HuH-7 (cell line): ENCODE results near the gene ARHGEF4.

Experiments used
- DNase-seq: peaks from one replicate; pipeline ENCODE4 v3.0.0; 2011; ENCODE audit warnings: low spot score

Gene ARHGEF4

DNA sequence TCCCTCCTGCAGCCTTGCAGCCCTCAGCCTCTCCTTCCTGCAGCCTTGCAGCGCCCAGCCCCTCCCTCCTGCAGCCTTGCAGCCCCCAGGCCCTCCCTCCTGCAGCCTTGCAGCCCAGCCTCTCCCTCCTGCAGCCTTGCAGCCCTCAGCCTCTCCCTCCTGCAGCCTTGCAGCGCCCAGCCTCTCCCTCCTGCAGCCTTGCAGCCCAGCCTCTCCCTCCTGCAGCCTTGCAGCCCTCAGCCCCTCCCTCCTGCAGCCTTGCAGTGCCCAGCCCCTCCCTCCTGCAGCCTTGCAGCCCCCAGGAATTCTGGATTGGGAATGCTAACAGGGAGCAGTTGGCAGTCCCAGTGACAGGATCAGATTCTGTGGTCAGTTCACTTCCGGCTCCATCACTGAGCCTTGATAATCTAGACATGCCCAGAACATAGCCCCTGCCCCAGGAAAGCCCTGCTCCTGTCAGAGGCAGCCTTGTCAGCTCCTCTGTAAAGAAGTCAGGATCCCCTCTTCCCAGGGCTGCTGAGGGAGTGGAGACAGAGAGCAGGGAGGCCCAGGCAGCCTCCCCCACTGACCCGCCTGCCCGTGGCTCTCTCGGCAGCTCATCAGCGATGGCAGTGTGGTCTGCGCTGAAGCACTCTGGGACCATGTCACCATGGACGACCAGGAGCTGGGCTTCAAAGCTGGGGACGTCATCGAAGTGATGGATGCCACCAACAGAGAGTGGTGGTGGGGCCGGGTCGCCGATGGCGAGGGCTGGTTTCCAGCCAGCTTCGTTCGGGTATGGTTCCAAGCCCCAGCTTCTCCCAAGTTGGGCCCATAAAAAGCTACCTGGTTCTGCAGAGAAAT, 201.8 kb downstream of the ARHGEF4 start:
- no peak for DNase-seq

DNA sequence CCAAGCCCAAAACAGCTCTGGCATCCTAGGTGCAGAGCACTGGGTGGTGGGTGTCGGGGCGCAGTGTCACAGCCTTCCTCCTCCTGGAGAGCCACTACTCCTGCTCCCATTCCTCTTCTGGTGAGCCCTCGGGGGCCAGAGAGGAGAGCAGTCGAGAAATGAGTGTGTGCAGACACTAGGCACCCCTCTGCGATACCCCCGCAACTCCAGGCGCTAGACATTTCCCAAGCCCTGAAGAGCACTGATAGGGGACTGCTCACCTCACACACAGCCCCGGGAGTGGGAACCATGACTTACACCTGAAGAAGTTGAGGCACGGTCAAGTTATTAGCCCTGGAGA, 202.4 kb downstream of the ARHGEF4 start:
- no peak for DNase-seq

DNA sequence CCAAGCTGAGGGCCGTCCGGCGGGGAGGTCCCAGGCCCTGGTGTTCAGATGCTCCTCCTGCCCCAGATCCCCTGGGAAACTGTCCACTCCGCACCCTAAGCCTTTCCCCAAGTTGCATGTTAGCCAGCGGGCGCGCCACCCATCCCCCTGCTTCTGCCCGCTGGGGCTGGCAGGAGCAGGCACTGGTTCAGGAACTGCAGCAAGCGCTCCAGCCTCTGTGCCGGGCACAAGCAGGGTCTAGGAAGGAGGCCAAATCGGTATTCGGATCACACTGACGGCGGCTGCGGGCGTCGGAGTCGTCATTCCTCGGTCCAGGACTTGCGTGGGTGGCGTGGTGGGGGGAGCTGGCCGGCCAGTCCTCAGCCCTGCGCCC, 202.8 kb downstream of the ARHGEF4 start:
- no peak for DNase-seq

DNA sequence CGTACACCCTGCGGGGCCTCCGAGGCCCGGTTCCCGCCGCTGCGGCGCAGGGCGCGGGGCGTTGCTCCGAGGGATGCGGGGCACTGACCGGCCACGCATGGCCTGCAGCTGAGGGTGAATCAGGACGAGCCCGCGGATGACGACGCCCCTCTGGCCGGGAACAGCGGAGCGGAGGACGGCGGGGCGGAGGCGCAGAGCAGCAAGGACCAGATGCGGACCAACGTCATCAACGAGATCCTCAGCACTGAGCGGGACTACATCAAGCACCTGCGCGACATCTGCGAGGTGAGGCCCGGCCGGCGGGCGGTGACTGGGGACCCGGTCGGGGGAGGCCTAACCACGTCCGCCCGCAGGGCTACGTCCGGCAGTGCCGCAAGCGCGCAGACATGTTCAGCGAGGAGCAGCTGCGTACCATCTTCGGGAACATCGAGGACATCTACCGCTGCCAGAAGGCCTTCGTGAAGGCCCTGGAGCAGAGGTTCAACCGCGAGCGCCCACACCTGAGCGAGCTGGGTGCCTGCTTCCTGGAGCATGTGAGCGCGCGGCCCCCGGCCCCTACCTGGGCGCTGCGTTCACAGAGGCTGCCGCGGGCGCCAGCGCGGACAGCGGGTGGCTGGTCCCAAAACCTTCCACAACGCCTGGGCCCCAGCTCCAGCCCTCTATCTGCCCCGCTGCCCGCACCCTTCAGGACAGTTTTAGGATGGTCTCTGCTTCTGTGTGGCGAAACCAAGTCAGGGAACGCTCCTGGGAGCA, 203.4 kb downstream of the ARHGEF4 start:
- no peak for DNase-seq

DNA sequence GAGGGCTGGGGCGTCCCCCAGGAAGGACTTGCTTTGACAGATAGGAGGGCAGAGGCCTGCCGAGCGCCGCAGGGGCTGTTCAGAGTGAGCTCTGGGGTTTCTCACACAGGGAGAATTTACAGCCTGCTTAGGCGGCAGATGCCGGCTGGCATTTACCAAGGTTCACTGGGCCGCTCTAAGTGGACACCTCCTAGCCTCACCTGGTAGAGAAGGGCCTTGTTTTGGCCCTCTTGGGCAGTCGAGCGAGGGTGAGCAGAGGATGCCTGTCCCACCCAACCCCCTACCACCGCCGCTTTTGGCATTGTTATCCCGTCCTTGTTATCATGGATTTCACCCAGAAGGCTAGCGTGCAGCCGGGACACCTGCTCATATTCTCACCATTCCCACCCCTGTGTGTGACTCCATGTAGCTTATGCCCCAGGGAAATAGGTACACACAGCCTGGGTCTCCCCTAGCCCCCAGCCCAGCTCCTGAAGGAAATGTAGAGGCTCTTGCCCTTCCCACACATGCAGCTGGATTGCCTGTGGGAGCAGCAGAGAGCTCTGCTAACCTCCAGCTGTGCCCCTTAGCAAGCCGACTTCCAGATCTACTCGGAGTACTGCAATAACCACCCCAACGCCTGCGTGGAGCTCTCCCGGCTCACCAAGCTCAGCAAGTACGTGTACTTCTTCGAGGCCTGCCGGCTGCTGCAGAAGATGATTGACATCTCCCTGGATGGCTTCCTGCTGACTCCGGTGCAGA, 204.1 kb downstream of the ARHGEF4 start:
- no peak for DNase-seq

DNA sequence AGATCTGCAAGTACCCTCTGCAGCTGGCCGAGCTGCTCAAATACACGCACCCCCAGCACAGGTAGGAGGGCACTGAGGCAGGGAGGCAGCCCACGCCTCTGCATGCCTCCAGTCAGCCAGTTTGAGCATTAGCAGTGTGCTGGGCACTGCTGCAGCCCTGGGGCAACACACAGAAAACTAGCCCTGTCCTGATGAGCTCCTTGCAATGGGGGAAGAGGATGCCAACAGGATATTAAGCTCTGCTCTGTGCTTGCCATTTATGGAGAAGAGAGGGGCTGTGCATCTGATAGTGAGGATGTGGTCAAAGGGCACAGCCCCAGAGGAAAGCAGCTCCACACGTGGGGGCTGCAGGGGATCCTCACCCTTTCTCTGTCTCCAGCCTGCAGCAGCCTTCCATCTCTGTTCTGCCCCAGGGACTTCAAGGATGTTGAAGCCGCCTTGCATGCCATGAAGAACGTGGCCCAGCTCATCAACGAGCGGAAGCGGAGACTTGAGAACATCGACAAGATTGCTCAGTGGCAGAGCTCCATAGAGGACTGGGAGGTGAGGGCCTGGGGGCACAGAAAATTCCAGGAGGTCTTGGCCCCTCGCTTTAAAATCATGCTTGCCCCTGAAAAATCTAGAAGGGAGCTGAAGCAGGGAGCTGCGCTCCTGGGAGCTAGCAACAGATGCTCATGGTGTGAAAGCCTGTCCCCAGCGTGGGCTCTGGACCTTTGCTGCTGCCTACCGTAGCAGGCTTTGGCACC, 204.9 kb downstream of the ARHGEF4 start:
- no peak for DNase-seq

DNA sequence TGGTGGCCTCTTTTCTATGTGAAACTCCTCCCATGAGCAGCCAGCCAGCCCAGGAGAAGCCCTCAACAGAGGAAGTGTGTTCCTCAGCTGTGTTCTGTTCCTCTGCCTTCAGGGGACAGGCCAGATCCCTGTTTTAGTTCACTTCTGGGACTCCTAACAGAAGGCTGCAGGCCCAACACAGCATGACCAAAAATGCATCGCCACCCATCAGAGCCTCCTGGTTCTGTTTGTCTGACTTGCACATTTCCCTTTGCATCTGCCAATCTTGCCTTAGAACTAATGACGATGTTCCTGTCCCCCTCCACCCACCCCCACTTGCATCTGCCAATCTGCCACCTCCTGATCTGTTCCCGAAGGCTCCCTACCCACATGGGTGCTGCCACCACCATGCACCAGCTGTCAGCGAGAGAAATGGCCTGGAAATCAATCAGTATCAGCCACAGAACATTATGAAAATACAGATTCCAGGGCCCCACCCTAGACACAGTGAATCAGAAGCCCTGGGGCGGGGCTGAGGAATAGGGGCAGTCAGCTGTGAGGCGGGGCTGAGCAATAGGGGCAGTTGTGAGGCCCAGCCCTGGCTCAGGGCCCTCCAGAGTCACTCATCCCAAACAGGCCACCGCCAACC, 205.5 kb downstream of the ARHGEF4 start:
- no peak for DNase-seq

DNA sequence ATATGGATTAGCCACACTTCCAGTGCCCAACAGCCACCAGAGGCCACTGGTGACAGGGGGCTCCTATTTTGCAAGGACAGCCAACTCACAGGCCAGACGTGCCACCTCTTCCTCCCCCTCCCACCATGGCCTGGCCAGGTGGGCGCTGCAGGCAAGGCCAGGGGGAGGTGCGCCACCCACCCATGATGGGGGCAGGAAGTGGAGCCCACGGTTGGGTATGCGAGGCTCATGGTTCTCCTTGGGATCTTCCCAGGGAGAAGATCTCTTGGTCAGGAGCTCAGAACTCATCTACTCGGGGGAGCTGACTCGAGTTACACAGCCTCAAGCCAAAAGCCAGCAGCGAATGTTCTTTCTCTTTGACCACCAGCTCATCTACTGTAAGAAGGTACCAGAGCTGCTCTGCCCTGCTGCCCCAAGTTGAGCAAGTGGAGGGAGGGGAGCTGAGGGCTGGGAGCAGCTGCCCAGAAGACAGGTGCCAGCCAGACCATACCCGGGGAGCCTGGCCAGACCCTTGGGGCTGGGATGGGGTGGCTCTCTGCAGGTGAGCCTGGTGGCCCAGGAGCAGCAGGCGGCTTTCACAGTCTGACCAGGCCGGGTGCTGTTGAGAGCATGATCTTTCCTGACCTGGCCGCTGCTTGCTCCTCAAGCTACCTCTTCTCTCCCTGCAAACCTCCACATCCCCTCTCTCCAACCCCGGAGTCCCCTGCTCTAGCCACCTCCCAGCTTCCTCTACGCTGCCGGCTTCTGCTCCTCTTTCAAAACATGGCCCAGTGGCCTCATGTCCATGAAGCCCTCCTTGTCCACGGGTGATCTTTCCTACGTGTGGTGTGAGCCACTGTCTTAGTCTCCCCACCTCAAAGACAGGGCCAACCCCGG, 206.7 kb downstream of the ARHGEF4 start:
- no peak for DNase-seq

DNA sequence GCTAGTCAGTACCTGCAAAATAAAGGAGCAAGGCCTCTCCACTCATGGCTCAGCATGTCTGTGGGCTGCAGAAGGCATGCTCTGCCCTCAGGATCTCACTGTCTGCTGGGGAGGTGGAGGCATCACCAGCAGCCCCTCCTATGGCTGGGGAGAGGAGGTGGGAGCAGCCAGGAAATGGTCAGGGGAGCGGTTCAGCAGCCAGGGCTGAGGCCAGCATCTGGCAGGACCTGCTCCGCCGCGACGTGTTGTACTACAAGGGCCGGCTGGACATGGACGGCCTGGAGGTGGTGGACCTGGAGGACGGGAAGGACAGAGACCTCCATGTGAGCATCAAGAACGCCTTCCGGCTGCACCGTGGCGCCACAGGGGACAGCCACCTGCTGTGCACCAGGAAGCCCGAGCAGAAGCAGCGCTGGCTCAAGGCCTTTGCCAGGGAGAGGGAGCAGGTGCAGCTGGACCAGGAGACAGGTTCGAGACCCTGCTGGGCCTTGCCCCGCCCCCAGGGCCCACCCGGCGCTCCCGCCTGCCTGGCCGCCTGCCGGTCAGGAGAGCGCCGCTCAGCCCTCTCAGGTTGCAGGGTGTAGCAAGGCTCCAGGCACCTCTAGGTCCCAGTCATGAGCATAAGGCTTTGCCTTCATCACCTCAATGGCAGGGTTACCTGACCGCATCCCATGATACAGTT, 207.5 kb downstream of the ARHGEF4 start:
- DNase-seq = no peak

DNA sequence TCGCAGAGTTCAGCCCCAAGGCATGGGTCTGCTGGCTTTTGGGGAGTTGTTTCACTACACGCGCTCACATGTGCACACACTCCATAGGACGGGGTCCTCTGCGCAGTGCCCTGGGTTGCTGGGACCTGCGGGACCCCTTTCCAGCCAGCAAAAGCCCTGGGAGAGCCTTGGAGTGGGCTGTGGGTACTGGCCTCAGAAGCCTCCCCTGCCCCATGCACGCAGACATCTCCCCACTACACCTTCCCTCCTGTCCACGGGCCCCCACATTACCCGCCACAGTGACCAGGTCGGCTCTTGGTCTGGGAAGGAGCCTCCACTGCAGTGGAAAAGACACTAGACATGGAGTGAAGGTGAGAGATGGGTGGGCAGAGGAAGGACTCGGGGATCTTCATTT, 208.0 kb downstream of the ARHGEF4 start:
- no peak for DNase-seq

DNA sequence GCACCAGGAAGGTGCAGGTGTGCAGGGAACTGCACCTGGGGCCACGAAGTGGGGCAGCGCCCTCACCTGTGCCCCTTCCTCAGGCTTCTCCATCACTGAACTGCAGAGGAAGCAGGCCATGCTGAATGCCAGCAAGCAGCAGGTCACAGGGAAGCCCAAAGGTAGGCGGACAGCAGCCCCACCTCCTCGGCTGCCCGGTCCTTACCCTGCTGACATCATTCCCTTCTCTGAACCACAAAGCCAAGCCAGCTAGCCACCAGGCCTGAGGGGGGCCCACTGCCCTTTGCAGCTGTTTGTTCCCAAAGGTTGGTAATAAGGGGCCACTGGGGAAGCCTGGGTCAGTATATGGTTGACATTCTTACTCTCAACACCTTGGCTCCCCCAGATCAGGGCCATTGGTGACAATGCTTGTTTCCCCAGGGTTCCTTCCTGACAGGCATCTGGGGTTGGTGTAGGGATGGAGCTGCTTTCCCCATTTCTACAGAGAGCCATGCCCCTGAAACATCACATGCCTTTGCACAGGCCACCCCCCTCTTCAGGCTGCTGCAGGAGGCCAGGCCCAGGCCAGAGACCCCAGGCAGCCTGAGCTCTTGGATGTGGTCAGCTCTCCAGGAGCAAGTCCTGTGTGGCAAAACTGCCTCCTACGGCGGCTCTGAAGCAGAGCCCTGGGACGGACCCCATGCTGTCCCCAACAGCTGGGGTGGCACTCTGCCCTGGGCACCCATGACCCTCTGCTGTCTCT, 208.7 kb downstream of the ARHGEF4 start:
- no peak for DNase-seq

DNA sequence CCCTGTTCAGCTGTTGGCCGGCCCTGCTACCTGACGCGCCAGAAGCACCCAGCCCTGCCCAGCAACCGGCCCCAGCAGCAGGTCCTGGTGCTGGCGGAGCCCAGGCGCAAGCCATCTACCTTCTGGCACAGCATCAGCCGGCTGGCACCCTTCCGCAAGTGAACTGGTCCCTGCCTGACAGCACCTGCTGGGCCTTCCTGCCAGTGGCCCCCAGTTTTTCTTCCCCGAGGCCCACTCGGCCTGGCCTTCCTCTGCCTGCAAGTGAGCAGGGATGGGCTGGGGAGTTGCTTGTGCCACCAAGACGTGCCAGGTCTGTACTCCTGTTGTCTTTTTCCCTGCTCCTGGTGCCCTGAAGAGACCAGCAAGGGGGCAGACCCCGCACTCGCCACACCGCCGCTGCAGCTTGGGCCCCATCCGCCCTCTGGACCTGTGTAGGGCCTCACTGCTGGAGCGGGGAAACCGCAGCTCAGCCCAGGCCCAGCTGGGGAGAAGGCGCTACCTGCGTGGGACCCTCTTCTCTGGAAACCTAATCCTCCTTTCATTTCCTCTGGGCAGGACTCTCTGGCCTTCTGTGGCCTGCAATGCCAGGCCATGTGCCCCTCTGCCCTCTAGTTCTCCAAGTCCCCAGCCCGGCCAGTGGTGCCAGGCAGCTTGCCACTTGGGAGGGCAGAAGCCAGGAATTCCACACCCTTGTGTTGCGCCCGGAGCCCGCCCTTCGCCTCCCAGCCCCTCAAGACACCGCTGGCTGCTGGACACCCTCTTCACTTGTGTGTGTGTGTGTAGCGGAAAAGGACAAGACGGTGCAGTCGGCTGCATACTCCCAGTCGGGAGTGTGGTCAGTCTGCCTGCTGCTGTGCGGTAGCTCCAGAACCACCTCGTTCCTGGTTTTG, 209.6 kb downstream of the ARHGEF4 start:
- DNase-seq = no peak

DNA sequence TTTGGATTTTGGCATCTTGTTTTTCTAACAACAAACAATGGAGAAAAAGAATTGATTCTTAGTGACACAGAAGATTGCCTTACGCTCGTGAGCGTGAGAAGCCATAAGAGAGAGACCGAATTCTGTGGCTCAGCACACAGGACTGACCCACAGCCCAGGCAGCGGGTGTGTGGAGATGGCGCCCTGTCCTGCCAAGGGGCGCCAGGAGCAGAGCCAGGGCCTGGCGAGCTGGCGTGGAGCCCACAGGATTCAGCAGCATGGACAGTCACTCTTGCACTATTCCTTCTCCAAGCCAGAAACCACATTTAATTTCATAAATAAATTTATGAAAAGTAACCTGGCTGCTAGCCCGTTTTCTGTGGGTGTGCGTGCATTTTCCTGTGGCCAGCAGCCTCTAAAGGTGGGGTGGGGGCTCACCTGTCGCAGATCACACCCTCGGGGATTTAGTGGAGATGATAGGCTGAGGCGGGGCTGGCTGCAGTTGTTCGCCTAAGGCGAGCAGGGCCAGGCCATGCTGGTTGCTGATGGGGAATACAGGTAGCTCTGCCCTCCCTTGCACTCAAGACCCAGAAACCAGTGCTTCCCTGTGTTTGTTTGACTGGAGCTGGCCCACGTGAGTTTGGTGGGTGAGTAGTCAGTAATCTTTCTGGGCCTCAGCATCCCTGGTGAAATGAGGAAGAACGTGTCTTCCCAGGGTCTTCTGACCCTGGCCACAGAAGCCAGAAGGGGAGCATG, 210.4 kb downstream of the ARHGEF4 start:
- no peak for DNase-seq

DNA sequence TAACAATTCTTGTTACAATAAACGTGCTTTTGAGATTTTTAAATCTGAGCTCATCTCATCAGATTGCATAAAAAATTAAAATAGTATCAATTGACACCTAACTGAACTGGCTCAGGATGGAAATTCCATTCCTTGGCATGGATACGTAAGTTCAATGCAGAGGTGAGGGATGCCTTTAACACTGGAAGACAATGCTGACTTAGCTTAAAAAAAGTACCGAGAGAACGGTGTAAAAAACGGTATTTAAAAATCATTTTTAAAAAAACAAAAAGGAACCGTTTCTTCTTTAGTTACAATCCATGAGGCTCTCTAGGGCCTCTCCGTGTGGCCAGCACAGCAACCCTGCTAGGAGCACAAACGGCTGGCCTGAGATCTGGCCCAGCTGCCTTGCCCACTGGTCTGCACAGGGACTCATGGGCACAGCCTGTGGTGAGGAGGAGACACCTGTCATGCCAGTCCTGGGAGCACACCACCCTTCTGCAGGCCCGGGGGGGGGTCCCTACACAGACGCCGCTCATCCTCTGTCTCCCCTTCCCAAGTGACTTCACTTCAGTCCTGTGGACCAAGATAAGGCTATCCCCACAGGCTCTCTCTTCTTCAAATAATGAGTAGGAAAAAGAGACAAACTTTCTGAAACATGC, 211.3 kb downstream of the ARHGEF4 start:
- DNase-seq = no peak

DNA sequence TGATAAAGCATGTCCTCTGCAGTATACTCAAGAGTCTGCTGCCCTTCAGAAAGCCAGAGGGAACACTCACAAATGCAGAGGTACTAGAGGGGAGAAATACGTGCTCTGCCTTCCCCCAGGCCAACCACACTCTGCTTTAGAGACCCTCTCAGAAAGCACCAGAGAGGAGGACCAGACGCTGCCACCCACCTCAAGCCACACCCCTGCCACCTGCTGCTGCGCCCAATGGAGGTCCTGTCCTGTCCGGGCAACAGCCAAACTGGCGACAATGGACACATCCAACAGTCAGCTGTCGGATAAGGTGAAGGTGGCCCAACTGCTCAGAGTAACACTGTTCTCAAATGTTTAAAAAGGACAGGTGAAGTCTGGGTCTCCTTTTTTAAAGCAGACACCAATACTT, 211.9 kb downstream of the ARHGEF4 start:
- no peak for DNase-seq

DNA sequence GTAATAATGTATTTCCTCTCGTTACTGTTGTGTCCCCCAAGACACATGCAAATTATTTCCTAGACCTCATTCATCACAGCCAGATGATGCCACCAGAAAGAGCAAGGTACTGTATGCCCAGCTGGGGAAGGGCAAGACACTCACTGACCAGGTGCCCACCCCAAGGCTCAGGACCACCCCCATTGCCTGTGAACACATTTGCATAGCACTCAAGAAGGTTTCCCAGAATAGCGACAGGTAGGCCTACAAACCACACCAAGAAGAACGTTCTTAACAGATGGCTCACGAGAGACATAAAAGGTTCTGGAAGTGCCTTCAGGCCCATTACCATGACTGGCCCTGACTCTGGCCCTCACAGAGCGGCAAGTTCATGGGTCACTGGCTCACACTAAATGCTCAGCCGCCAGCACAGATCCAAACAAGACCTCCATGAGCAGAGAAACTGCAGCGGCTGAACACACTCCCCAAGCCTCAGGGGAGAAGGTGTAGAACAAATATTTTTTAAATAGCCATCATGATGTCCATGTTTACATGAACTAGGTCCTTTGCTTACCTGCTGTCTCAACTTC, 212.5 kb downstream of the ARHGEF4 start:
- DNase-seq = no peak

DNA sequence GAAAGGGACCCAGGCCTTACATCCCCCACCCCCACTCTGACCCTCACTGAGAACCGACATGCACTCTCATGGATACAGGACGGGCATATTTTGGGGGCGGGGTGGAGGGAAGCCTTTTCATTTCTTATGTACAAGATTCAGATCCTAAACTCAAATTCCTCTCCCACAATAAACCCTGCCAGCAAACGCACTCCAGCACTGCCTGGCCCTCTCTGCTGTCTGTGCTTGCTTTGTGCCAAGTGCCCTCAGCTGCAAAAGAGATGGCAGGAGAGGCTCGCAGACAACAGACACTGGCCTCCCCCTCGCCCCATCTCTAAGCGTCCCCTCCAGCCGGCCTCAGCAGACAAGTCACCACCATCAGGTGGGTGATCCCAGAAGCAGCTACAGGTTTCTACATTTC, 214.2 kb downstream of the ARHGEF4 start:
- no peak for DNase-seq
